Anterior cingulate cortex (tissue), 58 donors: ENCODE results near the gene PCGF2.

Experiments
- DNase-seq, 58 donors: peaks; one replicate each; lab custom pipeline; 2025; lab: John Stamatoyannopoulos, UW

Gene PCGF2

DNA sequence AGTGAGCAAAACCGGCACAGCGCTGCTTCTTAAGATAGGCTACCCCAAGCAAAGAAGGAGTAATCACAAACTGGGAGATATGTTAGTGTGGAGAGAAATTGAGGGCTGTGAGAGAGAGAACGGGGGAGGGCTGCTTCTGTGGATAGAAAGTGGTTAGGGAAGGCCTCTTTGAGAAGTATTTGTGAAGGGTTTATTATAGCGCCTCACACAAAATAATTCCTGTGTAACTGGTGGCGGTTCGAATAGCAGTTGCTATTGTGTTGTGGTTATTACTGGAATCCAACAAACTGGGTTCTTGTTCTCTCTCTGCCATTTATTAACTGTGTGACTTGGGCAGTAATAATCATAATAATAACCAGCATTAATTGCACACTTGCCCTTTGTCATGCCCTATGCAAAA, 27.2 kb downstream of the PCGF2 start:
- no peak for DNase-seq

DNA sequence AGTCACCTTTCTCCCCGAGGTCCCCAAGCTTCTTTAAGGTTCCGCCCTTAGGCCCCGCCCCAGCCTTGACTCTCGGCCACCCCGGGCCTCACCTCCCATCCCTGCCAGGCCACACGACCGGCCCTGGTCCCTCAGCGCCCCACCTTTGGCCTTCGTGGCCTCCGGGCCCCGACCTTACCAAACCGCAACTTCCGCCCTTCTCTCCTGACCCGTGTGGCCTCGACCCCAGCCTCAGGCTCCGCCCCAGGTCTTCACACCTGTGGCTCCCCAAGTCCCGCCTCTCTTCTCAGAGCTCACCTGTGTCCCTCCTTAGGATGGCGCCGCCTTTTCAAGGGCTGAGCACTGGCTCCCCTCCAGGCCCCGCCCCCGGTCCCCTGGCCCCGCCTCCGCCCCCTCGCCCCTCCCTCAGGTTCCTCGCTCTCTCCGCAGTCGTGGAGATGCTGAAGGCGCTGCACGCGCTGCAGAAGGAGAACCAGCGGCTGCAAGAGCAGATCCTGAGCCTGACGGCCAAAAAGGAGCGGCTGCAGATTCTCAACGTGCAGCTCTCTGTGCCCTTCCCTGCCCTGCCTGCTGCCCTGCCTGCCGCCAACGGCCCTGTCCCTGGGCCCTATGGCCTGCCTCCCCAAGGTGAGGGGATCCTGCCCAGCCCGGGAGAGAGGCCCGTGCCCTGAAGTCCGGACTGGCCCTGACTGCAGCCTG, 28.0 kb downstream of the PCGF2 start:
- DNase-seq = peak in 1 of 58 donors; percentile 19

DNA sequence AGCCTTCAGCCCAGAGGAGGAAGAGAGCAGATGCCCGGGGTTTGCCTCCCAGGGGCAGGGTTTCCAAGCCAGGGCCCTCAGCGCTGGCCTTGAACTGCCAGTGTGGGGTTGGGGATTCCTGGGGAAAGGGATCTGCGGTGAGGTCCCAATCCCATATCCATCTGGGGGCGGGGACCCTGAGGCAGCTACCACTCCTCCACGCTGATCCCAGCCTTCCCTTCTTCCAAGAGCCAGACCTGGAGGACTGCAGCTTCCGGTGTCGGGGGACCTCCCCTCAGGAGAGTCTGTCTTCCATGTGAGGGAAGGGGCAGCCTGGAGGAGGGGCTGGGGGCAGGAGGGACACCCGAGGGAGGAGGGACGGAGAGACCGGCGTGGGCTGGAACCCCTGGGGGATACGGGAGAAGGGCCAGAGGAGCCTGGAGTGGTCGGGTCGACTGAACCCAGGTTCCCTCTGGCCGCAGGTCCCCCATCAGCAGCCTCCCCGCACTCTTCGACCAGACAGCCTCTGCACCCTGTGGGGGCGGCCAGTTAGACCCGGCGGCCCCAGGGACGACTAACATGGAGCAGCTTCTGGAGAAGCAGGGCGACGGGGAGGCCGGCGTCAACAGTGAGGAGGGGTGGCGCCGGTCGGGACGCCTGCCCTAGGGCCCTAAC, 28.7 kb downstream of the PCGF2 start:
- DNase-seq = no peak

DNA sequence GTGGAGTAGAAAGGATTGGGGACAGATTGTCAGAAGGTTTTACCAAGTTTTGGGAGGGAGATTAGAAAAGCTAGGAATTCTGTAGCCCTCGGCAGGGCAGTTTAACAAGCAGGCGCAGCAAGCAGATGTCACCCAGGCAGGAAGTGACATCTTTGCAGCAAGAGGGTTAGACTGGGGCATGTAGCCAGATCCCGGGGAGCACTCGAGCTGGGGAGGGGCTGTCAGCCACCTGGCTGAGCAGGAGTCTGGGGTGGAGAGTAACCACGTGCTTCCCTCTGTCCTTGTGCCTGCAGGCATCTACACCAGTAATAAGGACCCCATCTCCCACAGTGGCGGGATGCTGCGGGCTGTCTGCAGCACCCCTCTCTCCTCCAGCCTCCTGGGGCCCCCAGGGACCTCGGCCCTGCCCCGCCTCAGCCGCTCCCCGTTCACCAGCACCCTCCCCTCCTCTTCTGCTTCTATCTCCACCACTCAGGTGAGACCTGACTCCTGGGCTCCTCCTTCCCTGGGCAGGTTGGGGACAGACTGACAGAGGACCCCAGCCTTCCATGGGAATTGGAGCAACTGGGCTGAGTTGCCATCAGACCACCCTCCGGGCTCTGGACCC, 30.9 kb downstream of the PCGF2 start:
- no peak for DNase-seq

DNA sequence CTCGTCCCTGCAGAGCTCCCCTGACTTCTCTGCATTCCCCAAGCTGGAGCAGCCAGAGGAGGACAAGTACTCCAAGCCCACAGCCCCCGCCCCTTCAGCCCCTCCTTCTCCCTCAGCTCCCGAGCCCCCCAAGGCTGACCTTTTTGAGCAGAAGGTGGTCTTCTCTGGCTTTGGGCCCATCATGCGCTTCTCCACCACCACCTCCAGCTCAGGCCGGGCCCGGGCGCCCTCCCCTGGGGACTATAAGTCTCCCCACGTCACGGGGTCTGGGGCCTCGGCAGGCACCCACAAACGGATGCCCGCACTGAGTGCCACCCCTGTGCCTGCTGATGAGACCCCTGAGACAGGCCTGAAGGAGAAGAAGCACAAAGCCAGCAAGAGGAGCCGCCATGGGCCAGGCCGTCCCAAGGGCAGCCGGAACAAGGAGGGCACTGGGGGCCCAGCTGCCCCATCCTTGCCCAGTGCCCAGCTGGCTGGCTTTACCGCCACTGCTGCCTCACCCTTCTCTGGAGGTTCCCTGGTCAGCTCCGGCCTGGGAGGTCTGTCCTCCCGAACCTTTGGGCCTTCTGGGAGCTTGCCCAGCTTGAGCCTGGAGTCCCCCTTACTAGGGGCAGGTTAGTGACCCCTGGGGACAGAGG, 31.6 kb downstream of the PCGF2 start:
- no peak for DNase-seq

DNA sequence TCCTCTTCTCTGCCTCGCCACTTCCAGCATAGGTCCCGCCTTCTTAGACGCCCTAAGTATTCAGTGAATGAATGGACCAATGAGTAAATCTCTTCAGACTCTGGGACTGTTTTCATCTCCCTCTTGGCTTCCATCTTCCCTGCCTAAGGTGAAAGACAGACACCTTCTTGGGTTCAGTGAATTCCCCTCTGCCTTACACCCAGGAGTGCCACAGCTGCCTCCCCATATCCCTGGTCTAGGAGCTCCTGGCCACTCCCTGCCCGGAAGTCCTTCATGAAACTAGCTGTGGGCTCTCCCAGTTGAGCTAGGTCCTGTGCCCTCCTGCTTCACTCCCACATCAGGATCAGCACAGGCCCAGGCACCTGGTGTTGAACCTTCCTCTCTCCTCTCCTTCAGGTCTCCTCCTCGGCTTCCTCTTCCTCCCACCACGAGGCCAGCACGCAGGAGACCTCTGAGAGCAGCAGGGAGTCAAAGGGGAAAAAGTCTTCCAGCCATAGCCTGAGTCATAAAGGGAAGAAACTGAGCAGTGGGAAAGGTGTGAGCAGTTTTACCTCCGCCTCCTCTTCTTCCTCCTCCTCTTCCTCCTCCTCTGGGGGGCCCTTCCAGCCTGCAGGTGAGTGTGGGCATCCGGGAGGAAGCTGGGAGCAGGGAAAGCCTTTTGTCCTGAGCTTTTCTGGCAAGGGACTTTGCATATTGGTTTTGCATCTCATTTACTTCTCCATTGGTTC, 32.8 kb downstream of the PCGF2 start:
- no peak for DNase-seq

DNA sequence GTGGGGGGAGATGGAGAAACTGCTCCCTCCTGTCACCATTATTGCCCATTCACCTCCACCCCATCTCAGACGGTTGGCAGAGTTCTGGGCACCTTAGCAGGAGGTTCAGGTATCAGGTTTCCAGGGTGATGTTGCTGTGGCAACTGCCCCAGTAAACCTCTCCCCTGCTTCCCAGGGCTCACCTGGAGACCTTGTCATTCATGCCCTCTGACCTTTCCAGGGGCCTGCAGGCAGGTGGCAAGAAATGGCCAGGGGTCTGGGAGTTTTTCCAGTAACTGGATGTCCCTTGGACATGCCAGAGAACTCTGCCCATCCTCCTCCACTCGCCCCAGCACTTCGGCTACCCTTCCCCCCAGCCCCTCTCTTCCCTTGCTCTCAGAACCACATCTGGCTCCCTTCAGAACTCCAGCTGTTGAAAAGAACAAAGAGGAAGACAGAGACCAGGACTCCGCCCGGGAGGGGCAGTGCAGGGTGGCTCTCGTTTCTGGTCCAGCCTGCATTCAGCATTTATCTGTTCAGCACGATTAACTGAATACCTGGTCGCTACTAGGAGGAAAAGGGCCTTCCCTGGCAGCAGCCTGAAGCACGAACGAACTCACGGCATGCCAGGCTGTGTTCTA, 34.6 kb downstream of the PCGF2 start:
- DNase-seq = no peak

DNA sequence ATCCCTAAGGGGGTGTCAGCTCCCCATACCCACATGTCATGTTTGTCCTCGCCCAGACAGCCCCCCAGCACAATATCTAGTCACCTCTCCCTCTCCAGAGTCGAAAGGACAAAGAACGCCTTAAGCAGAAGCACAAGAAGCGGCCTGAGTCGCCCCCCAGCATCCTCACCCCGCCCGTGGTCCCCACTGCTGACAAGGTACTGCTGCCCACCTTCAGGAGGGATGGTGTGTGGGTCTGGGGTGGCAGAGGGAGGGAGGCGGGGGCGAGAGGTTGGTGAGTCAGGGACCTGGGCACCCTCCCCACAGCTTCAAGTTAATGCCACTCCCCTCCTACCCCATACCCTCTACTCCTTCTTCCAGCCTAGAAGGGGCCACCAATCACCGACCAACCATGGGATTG, 35.5 kb downstream of the PCGF2 start:
- DNase-seq = no peak

DNA sequence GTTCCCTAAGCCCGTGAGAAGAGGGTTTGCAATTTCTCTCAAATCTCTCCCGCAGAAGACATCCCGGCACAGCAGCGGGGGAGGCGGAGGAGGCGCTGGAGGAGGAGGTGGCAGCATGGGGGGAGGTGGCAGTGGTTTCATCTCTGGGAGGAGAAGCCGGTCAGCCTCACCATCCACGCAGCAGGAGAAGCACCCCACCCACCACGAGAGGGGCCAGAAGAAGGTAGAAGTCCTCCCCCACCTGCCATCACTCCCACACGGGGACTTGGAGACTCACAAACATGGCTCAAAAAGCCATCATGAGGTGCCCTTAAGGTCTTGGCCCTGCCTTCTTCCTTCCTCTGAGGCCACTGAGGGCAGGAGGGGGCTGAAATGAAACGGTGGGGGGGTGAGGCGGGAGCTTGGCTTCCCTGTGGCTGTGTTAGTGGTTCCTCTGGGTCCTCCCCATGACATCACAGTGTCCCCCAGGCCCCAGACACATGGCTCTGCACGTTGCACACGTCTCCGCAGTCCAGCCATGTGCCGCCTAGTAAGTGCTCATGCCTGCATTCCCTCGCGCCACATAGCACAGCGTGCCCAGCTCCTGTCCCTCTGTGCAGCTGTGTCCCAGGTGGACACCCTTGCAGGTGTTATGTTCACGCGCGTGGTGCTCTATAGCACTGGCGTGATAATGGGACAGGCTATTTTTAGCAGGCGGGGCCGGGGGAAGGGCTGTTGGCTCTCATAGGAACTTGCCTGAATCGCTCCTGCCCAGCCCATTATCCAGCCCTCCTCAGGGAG, 36.2 kb downstream of the PCGF2 start:
- no peak for DNase-seq

DNA sequence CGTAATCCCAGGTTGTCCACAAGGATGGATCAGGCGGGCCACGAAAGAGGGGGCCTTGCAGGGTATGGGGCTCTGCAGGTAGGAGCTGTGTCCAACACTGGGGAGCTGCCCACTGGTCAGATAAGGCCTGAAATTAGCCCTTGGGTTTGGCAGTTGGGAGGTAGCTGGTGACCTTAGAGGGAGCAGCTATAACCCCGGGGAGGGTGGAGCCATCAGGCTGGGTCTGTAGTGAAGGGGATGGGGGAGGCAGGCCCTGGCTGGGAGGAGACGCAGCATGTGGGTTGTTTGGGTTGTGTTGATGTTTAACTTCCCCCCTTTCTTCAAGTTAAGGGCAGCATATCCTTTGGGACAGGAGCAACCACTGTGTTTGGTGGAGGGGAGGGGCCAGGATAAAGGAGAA, 37.2 kb downstream of the PCGF2 start:
- no peak for DNase-seq

DNA sequence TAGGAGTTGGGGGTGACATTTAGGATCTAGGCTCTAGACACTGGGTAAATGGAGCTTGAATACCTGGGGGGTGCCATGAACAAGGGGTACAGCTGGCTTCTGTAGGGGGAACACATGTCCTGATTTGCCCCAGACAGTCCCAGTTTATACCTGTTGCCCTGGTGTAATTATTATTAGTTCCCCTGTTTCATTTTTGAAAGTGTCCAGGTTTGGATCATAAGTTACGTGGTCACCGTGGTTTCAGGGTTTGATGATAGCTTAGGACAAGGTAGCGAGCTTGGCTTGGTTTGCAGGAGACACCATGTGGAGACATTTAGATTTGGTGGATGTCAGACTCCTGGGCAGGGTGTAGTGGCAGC, 37.6 kb downstream of the PCGF2 start:
- DNase-seq = no peak

DNA sequence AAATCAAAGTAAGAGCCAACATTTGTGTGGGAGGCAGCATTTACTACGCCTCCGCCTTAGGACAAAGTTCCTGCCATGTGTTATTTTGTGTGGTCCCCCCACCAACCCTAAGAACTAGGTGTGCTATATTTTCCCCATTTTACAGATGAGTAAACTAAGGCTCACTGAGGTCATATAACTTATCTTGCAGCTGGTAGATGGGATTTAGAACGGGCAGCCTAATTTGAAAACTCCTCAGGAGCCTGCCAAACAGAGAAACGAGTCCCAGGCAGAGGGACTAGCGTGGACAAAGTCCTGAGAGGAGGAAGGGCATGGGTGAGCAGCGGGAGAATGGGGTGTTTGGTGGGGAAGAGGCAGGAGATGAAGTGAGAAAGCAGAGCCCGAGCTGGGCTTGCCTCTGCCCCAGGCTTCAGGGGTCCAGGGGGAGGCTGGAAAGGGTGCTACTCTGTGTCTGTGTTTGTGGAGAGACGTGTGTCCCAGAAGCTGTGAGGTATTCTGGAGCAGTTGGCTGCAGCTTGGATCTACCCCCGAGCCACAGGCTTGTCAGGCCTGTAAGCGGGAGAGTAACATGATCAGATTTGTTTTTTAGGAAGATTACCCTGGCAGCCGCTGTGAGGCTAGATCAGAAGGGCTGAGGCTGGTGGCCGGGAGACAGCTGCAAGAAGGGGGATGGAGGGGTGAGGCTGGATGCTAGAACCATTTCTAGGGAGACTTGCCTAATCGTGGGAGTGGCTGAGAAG, 38.1 kb downstream of the PCGF2 start:
- DNase-seq = no peak

DNA sequence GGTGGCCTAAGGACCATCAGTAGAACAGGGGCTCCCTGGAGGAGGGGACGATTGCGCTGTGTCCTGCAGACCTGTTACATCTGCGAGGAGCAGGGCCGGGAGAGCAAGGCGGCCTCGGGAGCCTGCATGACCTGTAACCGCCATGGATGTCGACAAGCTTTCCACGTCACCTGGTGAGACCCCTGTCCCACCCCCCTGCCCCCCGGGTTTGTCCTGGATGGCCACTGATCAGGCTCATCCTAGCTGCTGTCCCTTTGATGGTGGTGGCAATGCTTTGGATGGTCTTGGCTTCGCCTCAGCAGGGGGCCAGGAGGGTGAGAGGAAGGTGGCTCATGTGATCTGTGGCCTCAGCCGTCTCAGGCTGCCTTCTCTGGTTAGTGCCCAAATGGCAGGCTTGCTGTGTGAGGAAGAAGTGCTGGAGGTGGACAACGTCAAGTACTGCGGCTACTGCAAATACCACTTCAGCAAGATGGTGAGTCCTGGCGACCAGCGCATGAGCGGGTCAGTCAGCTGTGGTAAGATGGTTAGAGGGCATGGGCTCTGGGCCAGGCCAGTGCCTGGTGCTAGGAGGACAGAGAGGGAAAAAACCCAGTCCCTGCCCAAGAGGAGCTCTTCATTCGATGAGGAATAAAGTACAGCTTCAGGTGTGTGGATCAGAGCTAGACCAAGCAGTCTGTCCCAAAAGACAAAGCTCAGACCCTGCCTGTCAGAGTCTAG, 38.9 kb downstream of the PCGF2 start:
- DNase-seq = no peak

DNA sequence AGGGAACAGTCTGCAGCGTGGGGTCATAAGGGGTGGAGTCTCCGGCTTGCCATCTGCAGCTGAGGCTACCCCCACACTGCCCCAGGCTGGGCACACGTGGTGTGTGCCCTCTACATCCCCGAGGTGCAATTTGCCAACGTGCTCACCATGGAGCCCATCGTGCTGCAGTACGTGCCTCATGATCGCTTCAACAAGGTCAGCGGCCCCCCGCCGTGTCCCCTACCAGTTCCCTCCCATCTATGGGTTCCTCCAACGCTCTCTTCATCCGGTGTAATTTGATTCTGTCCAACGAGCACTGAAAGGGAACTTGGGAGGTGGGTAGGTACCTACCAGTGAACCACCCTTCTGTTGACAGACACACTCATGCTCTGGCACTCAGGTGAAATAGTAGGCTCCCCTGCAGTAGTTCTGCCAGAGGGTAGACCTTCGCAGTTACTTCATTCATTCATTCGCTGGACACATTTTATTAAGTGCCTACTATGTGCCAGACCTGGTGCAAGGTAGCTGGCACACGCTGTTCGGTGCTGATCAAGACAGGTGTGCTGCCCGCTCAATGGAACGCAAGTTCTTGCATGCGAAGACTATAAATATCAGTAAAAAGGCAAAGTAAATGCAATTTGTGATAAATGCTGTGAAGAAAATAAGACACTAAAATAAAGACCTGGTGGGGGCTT, 40.3 kb downstream of the PCGF2 start:
- no peak for DNase-seq

DNA sequence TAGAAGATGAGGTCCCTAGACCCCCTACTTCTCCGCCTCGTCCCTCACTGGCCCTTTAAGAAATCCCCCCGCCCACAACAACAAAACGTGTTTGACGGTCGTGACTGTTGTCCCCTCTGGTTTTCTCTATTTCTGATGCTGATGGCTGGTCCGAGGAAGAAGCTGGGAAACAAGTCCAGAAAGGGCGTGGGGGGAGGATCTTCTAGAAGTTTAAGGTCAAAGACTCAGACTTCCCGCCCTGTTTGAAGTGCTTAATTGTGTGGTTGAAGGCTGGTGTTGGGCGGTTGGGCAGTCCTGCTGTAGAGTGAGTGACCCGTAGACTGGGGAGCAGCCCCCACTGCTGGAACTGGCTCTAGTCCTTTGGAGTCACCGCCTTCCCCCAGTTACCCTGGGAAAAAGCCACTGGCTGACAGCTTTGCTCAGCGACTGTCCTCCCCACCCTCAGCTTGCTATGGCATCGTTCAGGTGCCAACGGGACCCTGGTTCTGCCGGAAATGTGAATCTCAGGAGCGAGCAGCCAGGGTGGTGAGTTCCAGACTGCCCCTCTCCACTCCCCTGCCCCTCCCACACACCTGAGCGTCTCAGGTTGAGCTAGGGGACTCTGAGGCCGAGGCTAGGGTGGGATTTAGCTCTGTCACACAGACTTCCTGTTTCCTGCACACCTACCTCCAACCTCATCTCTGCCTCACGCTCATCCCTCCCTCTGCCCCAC, 41.5 kb downstream of the PCGF2 start:
- peak in 2 of 58 donors; percentile 18 to 27 for DNase-seq

DNA sequence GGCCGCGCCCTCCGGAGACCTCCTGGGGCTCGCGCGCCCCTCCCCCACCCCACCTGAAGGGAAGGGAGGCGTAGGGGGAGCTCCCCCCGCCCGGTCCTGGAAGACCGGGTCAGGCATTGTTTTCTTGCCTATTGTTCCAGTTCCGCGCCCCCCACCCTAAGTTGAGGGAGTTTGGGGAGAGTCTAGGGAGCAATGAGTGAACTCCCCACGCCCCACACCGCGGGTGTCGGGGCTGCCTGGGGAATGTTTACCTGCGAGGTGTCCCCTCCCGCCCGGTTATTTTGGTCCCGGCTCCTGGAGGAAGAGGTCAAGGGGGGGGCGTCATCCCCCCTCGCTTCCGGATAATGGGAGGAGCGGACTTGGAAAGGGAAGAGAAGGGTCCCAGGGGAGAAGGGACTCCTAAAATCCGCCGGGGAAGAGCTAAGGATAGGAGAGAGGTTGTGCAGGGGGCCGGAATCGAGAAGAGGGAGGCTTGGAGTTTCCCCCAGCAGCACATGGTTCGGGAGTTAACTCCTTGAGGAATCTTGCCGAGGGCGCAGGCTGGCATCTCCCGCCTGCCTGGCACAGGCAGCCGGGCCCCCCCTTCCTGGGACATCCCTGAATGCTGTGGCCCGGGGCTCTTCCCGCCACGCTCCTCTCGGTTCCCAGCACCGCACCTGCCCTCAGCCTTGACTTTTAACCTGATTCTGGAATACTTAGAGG, 42.2 kb downstream of the PCGF2 start:
- DNase-seq = peak in 18 of 58 donors; percentile 18 to 47 (median 34)

DNA sequence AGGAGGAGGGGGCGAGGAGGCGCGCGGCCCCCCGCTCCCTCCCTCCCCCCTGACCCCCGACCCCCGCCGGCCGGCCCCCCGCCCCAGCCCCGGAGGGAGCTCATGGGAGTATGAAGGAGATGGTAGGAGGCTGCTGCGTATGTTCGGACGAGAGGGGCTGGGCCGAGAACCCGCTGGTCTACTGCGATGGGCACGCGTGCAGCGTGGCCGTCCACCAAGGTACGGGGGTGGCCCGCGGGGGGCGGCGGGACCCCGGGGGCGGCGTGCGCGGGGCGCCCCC, 42.7 kb downstream of the PCGF2 start:
- DNase-seq = peak in 3 of 58 donors; percentile 43 to 60 (median 49)
